GM23248 (cell line): Measurements from ENCODE around the gene DTNB.

Source experiments
- EZH2 ChIP-seq: fragments of 200-600 bp; sonication (generic); IDR thresholded peaks from 2 replicates; pipeline ENCODE4 v1.6.1; 2018; ENCODE audit warnings: antibody characterized with exemption, mild to moderate bottlenecking; ENCODE audit not compliant: insufficient read depth, poor library complexity, severe bottlenecking
- EZH2phosphoT487 ChIP-seq: fragments of 200-600 bp; sonication (generic); IDR thresholded peaks from 2 replicates; pipeline ENCODE4 v1.6.1; 2018; ENCODE audit warnings: antibody characterized with exemption, moderate library complexity, mild to moderate bottlenecking, low read depth; ENCODE audit not compliant: insufficient read depth

GRCh38 chr2:25379535-25379934 lies 293.8 kb downstream of the DTNB start:
- TF ChIP-seq EZH2: no peak
- TF ChIP-seq EZH2phosphoT487: no peak
